ENCODE results near the gene ID1.
A peak's percentile ranks its signal among the peaks of the same experiment; 100 is the strongest.
"Not testable (repeated sequence)": the region's sequence is repeated elsewhere in the genome, so short reads cannot be mapped to it uniquely, and the experiment has no call there.

ID1 gene

GRCh38 chr20:31596831-31597480 lies 8.1 kb upstream of the ID1 start:
- DNase-seq, result no peak

GRCh38 chr20:31597481-31597855 lies 7.6 kb upstream of the ID1 start:
- no peak for DNase-seq

GRCh38 chr20:31602431-31602778 lies 2.7 kb upstream of the ID1 start:
- DNase-seq, result no peak

GRCh38 chr20:31602779-31603441 lies 2.2 kb upstream of the ID1 start:
- DNase-seq, result no peak

GRCh38 chr20:31603822-31604566 lies 1.1 kb upstream of the ID1 start:
- DNase-seq, result peak; percentile 7 to 99 (median 90)

- DNase-seq, result no peak
Observed at GRCh38 chr20:31604567-31605030, 490 bp upstream of the ID1 start.

GRCh38 chr20:31605902-31606803 lies 1.1 kb downstream of the ID1 start:
- peak in 10 of 51 donors; percentile 7 to 46 (median 18) for DNase-seq

- peak in 10 of 51 donors; percentile 5 to 37 (median 12) for DNase-seq
Observed at GRCh38 chr20:31606804-31607639, 1.9 kb downstream of the ID1 start.

GRCh38 chr20:31607640-31608250 lies 2.7 kb downstream of the ID1 start:
- DNase-seq, result no peak

GRCh38 chr20:31608251-31608945 lies 3.3 kb downstream of the ID1 start:
- peak in 31 of 51 donors; percentile 9 to 69 (median 35) for DNase-seq

- DNase-seq, result not testable (repeated sequence)
Observed at GRCh38 chr20:31612271-31612640, 7.2 kb downstream of the ID1 start.

- DNase-seq, result no peak
Observed at GRCh38 chr20:31615416-31615815, 10.3 kb downstream of the ID1 start.

- DNase-seq, result no peak
Observed at GRCh38 chr20:31617432-31618104, 12.5 kb downstream of the ID1 start.

- no peak for DNase-seq
Observed at GRCh38 chr20:31620246-31620645, 15.2 kb downstream of the ID1 start.

- DNase-seq, result not testable (repeated sequence)
Observed at GRCh38 chr20:31623123-31623505, 18.0 kb downstream of the ID1 start.

- DNase-seq, result not testable (repeated sequence)
Observed at GRCh38 chr20:31626534-31626933, 21.4 kb downstream of the ID1 start.

GRCh38 chr20:31628057-31628456 lies 23.0 kb downstream of the ID1 start:
- DNase-seq, result not testable (repeated sequence)

- no peak for DNase-seq
Observed at GRCh38 chr20:31630187-31630790, 25.2 kb downstream of the ID1 start.
